Measurements from ENCODE around the gene OSTC.
A peak's percentile ranks its signal among the peaks of the same experiment; 100 is the strongest.

Gene OSTC

DNA sequence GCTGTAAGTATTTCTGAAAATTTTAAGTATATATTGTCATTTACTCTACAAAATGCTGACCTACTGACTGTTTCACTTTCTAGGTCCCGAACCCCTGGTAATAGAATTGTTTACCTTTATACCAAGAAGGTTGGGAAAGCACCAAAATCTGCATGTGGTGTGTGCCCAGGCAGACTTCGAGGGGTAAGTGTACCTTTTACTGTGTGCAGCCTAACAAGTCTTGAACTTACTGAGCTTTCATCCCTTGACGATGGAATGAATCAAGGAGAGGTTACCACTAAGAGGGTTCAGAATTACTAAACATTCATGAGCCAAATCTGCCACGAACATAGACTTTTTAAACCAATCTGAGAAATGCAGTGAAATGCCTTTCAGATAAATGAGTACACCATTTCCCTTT lies 28.4 kb upstream of the OSTC start:
- H3K27me3 ChIP-seq (ENCODE audit: control insufficient read depth, insufficient read depth, low read length) = no peaks in the 10 kb centered on the region
- peaks cover 63% of the 10 kb centered on the region for H3K36me3 ChIP-seq (ENCODE audit: insufficient read depth, low read length)
- peak overlapping the region; percentile 95 for H3K9ac ChIP-seq (ENCODE audit: low read depth, low read length)
- H3K4me2 ChIP-seq (ENCODE audit: low read length) = peak overlapping the region; percentile 97
- H3K4me3 ChIP-seq (ENCODE audit: low read length) = peak overlapping the region; percentile 84
- peaks cover 22% of the 10 kb centered on the region for H3K4me1 ChIP-seq (ENCODE audit: control insufficient read depth, insufficient read depth, low read length)
- H3K9me3 ChIP-seq (replicated peaks; ENCODE audit: low read length) = no peaks in the 10 kb centered on the region

DNA sequence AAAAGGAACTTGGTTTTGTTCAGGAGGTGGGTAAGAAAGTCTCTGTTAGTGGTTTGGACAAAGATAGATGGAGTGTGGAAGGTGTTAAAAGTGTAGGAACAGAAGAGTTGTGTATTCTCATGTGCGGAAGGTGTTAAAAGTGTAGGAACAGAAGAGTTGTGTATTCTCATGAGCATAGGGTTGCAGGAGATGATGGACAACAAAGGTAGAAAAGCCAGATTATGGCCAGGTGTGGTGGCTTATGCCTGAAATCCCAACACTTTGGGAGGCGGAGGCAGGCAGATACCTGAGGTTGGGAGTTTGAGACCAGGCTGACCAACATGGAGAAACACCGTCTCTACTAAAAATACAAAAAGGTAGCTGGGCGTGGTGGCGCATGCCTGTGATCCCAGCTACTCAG lies 27.6 kb upstream of the OSTC start:
- Histone ChIP-seq H3K4me3 (ENCODE audit: low read length) (peak overlapping the region; percentile 18), H3K9me3 (replicated peaks; ENCODE audit: low read length) (no peaks in the 10 kb centered on the region), H3K27me3 (ENCODE audit: control insufficient read depth, insufficient read depth, low read length) (no peaks in the 10 kb centered on the region), H3K36me3 (ENCODE audit: insufficient read depth, low read length) (peaks cover 71% of the 10 kb centered on the region), H3K4me1 (ENCODE audit: control insufficient read depth, insufficient read depth, low read length) (peaks cover 22% of the 10 kb centered on the region), H3K4me2 (ENCODE audit: low read length) (peak overlapping the region; percentile 97), H3K9ac (ENCODE audit: low read depth, low read length) (peak overlapping the region; percentile 13)

DNA sequence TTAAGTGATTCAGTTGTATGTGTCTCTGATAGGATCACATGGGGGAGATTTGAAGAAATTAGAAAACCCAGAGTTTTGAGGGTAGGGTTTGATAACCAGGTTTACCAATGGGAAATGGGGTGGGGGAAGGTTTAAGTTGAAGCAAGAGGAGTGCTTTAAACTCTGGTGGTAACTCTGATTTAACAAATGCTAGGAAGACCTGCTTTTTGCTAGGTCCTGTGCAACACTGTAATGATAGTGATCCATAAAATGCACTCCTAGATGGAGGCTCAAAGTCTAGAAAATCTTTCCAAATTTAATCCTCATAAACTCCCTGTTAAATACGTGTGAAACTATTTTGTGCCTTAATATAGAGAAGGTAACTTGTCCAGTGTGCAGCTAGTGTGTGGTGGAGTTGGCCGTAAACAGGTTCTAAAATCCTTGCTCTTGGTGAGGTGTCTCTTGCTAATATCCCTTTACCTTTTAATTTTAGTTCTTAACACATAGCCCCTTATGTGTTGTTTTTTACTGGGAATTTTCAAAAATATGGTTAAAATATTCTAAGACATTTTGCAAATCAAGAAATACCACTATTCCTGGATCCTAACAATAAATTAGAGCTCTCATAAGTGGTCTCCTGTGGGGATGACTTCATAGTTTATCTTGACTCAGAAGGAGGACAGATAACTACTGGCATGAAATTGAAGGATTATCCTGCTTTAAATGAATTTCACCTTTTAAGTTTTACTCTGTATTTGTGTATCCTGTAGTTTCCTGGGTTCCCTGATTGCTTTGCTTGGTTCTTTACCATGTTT lies 25.9 kb upstream of the OSTC start:
- peaks cover 22% of the 10 kb centered on the region for H3K4me1 ChIP-seq (ENCODE audit: control insufficient read depth, insufficient read depth, low read length)
- peaks cover 86% of the 10 kb centered on the region for H3K36me3 ChIP-seq (ENCODE audit: insufficient read depth, low read length)
- no peak overlapping the region for H3K4me3 ChIP-seq (ENCODE audit: low read length)

DNA sequence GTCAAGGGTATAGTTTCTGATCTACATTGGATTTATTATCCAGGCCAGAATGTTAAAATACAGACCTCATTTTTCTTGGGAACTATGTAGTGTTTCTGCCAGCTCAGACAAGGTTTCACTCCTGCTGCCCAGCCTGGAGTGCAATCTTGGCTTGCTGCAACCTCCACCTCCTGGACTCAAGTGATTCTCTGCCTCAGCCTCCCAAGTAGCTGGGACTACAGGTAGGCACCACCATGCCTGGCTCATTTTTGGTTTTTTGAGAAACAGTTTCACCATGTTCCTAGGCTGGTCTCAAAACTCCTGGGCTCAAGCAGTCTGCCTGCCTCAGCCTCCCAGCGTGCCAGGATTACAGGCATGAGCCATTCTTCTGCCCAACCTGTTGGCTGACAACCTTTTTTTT lies 24.3 kb upstream of the OSTC start:
- H3K36me3 ChIP-seq (ENCODE audit: insufficient read depth, low read length) = peaks cover 94% of the 10 kb centered on the region
- H3K4me2 ChIP-seq (ENCODE audit: low read length) = no peak overlapping the region
- H3K4me3 ChIP-seq (ENCODE audit: low read length) = no peak overlapping the region
- peaks cover 16% of the 10 kb centered on the region for H3K4me1 ChIP-seq (ENCODE audit: control insufficient read depth, insufficient read depth, low read length)
- no peaks in the 10 kb centered on the region for H3K9me3 ChIP-seq (replicated peaks; ENCODE audit: low read length)
- no peak overlapping the region for H3K9ac ChIP-seq (ENCODE audit: low read depth, low read length)
- H3K27me3 ChIP-seq (ENCODE audit: control insufficient read depth, insufficient read depth, low read length) = no peaks in the 10 kb centered on the region

More for the DNA sequence above, 25.9 kb upstream of the OSTC start:
- H3K4me2 ChIP-seq (ENCODE audit: low read length) = peak overlapping the region; percentile 97
- no peaks in the 10 kb centered on the region for H3K9me3 ChIP-seq (replicated peaks; ENCODE audit: low read length)
- H3K9ac ChIP-seq (ENCODE audit: low read depth, low read length) = no peak overlapping the region
- no peaks in the 10 kb centered on the region for H3K27me3 ChIP-seq (ENCODE audit: control insufficient read depth, insufficient read depth, low read length)

DNA sequence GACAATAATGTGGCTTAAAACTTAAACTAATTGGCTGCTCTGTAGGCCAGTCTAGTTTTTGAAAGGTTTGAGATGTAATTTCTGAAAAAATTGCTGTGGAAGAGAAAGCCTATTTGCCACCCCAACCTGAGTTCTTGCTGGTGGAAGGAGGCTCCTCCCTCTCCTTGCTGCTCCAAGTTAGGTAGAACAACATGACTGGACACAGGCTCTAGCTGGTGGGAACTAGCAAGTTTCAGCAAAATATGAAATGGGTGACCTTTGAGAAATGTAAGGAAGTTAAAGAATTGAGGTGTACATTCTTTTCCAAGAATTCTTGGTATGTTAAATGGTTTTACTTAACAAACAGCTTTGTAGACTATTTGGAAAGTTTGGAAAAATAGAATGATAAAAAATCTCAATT lies 22.0 kb upstream of the OSTC start:
- Histone ChIP-seq H3K4me1 (ENCODE audit: control insufficient read depth, insufficient read depth, low read length) (no peaks in the 10 kb centered on the region), H3K4me3 (ENCODE audit: low read length) (no peak overlapping the region), H3K9ac (ENCODE audit: low read depth, low read length) (no peak overlapping the region), H3K9me3 (replicated peaks; ENCODE audit: low read length) (no peaks in the 10 kb centered on the region), H3K36me3 (ENCODE audit: insufficient read depth, low read length) (peaks cover 92% of the 10 kb centered on the region), H3K4me2 (ENCODE audit: low read length) (no peak overlapping the region), H3K27me3 (ENCODE audit: control insufficient read depth, insufficient read depth, low read length) (no peaks in the 10 kb centered on the region)

DNA sequence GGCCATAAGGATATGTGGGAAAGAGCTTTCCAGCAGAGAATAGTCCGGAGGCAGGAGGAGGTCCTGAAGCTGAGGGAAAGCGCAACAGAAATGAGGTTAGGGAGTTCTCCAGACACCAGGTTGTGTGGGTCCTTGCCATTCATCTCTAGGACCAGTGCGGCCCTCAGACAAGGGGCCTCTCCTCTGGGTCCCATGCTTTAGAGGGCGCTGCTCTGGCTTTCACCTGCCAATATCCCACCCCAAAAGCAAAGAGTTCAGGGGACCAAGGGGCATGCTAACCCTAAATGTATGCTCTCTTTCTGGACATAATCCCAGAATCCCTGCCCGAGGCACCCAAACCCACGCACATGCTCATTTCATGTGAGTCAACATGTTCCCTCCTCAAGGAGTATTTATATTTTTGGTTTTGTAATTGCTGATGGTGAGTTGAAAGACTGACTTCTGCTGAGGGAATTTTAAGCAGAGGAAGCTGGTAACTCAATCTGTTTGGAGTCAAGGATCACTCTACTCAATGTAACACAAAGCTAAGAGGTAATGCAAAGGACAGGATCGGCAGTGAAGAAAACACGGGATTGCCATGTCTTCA lies 15.2 kb upstream of the OSTC start:
- no peak overlapping the region for H3K9ac ChIP-seq (ENCODE audit: low read depth, low read length)
- H3K4me3 ChIP-seq (ENCODE audit: low read length) = no peak overlapping the region
- no peaks in the 10 kb centered on the region for H3K27me3 ChIP-seq (ENCODE audit: control insufficient read depth, insufficient read depth, low read length)
- peaks cover 46% of the 10 kb centered on the region for H3K36me3 ChIP-seq (ENCODE audit: insufficient read depth, low read length)
- no peaks in the 10 kb centered on the region for H3K9me3 ChIP-seq (replicated peaks; ENCODE audit: low read length)
- H3K4me1 ChIP-seq (ENCODE audit: control insufficient read depth, insufficient read depth, low read length) = no peaks in the 10 kb centered on the region
- no peak overlapping the region for H3K4me2 ChIP-seq (ENCODE audit: low read length)

DNA sequence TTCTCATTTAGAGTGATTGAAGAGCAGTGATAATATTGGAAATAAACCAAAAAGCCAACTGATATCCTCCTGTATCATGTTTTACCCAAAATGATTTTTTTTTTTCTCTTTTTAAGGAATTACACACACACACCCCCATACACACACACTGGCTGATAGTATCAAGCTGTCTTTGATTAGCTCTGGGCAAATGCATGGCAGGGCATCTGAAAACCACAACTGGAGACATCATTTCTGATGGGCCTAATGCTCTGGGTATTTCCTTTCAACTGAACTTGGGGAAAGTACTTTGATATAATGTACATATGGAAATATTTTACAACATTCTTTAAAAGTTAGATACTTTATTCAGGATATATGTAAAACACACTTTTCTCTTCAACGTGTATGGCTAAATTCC lies 14.2 kb upstream of the OSTC start:
- H3K4me2 ChIP-seq (ENCODE audit: low read length) = no peak overlapping the region
- H3K36me3 ChIP-seq (ENCODE audit: insufficient read depth, low read length) = peaks cover 39% of the 10 kb centered on the region
- H3K4me1 ChIP-seq (ENCODE audit: control insufficient read depth, insufficient read depth, low read length) = no peaks in the 10 kb centered on the region
- no peaks in the 10 kb centered on the region for H3K9me3 ChIP-seq (replicated peaks; ENCODE audit: low read length)
- no peak overlapping the region for H3K4me3 ChIP-seq (ENCODE audit: low read length)
- no peak overlapping the region for H3K9ac ChIP-seq (ENCODE audit: low read depth, low read length)
- H3K27me3 ChIP-seq (ENCODE audit: control insufficient read depth, insufficient read depth, low read length) = no peaks in the 10 kb centered on the region

DNA sequence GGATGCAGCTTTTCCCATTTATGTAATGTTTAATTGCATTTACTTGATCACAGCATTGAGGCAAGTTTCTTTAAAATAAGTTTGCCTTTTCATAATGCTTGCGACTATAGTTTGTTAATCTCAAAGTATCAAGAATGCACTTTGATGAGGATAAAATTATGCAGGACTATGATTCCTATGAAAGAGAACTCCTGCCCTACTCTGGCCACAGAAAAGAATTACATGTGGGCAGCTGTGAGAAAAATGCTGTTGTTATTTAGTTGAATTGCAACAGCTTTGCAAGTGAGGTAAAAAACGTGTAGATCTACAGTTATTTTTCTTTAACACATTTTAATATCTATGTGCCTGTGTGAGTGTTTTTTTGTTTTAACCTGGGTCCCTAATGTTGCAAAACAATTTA lies 12.5 kb upstream of the OSTC start:
- no peaks in the 10 kb centered on the region for H3K4me1 ChIP-seq (ENCODE audit: control insufficient read depth, insufficient read depth, low read length)
- H3K27me3 ChIP-seq (ENCODE audit: control insufficient read depth, insufficient read depth, low read length) = no peaks in the 10 kb centered on the region
- H3K4me3 ChIP-seq (ENCODE audit: low read length) = no peak overlapping the region
- H3K36me3 ChIP-seq (ENCODE audit: insufficient read depth, low read length) = peaks cover 28% of the 10 kb centered on the region
- H3K9ac ChIP-seq (ENCODE audit: low read depth, low read length) = no peak overlapping the region
- H3K9me3 ChIP-seq (replicated peaks; ENCODE audit: low read length) = no peaks in the 10 kb centered on the region
- no peak overlapping the region for H3K4me2 ChIP-seq (ENCODE audit: low read length)

DNA sequence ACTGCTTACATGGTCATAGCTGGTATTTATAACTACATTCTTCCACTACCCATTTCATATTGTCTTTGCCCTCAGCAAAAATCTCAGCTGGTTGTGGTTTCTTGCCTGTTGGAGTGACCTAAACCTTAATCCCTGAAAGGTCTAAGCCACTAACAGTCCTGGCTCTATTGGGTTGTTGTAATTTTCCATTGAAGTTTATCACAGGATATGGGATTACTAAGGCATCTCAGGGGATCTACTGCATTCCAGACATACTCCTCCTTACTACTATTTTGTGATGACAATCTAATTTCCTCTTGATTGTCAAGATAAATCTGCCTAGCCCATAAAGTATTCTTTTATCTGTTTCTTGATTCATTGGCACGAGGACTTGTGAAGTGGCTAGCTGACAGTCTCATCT lies 6.2 kb upstream of the OSTC start:
- Histone ChIP-seq H3K4me2 (ENCODE audit: low read length) (peak overlapping the region; percentile 5), H3K4me3 (ENCODE audit: low read length) (no peak overlapping the region), H3K9me3 (replicated peaks; ENCODE audit: low read length) (no peaks in the 10 kb centered on the region), H3K4me1 (ENCODE audit: control insufficient read depth, insufficient read depth, low read length) (peaks cover 12% of the 10 kb centered on the region), H3K9ac (ENCODE audit: low read depth, low read length) (no peak overlapping the region), H3K36me3 (ENCODE audit: insufficient read depth, low read length) (peaks cover 3% of the 10 kb centered on the region), H3K27me3 (ENCODE audit: control insufficient read depth, insufficient read depth, low read length) (no peaks in the 10 kb centered on the region)

DNA sequence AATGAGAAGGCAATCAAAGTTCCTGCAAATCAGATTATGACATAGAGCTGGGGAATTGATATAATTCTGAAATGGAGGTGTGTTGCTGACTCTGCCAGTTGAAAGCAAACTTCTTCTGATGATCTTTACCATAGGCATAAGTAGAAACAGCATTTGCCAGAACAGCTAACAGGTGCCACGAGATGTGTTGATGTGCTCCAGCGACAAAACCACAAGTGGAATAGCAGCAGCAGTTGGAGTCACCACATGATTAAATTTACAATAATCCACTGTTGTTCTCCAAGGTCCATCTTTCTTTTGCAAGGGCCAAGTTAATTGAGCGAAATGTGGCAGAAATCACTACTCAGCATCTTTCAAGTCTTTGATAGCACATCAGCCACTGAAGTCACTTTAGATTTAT lies 3.7 kb upstream of the OSTC start:
- Histone ChIP-seq H3K4me2 (ENCODE audit: low read length) (no peak overlapping the region), H3K36me3 (ENCODE audit: insufficient read depth, low read length) (no peaks in the 10 kb centered on the region), H3K4me1 (ENCODE audit: control insufficient read depth, insufficient read depth, low read length) (peaks cover 16% of the 10 kb centered on the region), H3K9ac (ENCODE audit: low read depth, low read length) (no peak overlapping the region), H3K9me3 (replicated peaks; ENCODE audit: low read length) (no peaks in the 10 kb centered on the region), H3K27me3 (ENCODE audit: control insufficient read depth, insufficient read depth, low read length) (no peaks in the 10 kb centered on the region), H3K4me3 (ENCODE audit: low read length) (no peak overlapping the region)

DNA sequence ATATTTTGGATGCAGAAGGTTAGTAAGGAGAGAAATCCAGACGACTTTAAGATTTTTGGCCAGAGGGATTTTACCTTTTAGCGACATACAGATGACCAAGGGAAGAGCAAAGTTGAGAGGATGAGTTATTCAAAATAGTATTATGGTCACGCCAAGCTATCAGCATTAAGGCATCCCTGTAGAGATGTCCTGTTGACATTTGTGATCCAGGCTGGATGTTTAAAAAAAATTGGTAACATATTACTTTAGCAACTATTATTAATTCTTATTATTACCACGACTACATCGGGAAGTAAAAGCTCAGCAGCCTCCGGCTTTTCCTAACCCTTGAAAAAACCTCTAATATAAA lies 562 bp upstream of the OSTC start:
- peaks cover 12% of the 10 kb centered on the region for H3K4me1 ChIP-seq (ENCODE audit: control insufficient read depth, insufficient read depth, low read length)
- no peaks in the 10 kb centered on the region for H3K27me3 ChIP-seq (ENCODE audit: control insufficient read depth, insufficient read depth, low read length)
- H3K4me3 ChIP-seq (ENCODE audit: low read length) = peak overlapping the region; percentile 91
- no peaks in the 10 kb centered on the region for H3K9me3 ChIP-seq (replicated peaks; ENCODE audit: low read length)
- H3K9ac ChIP-seq (ENCODE audit: low read depth, low read length) = peak overlapping the region; percentile 100
- H3K36me3 ChIP-seq (ENCODE audit: insufficient read depth, low read length) = peaks cover 9% of the 10 kb centered on the region
- H3K4me2 ChIP-seq (ENCODE audit: low read length) = peak overlapping the region; percentile 80

Measured in skeletal muscle satellite cell (primary cell).